ENCODE data around the gene XKR3. TPM values are rescaled to one million over a fixed set of nuclear protein-coding genes. Genes with fewer than 3 reads are reported as not detected.
"Not testable (repeated sequence)": the region's sequence is repeated elsewhere in the genome, so short reads cannot be mapped to it uniquely, and the experiment has no call there.

XKR3 gene
- polyA plus RNA-seq = not detected

GRCh38 chr22:16824716-16825687 is at the start of gene XKR3:
Gene XKR3, minus strand, starts transcription at chr22:16825411. Its CDS starts 17,338 bp downstream, at chr22:16808073.
- 41 to 42% methylated on average over 9 of the region's 9 CpGs for WGBS, 2 donors
- H3K4me3 ChIP-seq (ENCODE audit: low read depth in 1 of 2, low read length in 2 of 2) = no peak within 1 kb of the TSS
- H3K27ac ChIP-seq (ENCODE audit: low read depth in 2 of 2, low read length in 1 of 2) = no peak within 1 kb of the TSS
- H3K36me3 ChIP-seq (ENCODE audit: control insufficient read depth in 2 of 2, insufficient read depth in 2 of 2, low read length in 1 of 2) = no peaks in the 10 kb centered on the region
- no peaks in the 10 kb centered on the region for H3K4me1 ChIP-seq (ENCODE audit: control insufficient read depth in 2 of 2, insufficient read depth in 2 of 2, low read length in 1 of 2)
- no peaks in the 10 kb centered on the region for H3K27me3 ChIP-seq (ENCODE audit: control insufficient read depth in 1 of 2, insufficient read depth in 2 of 2, low read length in 2 of 2)
- H3K9me3 ChIP-seq (ENCODE audit: control insufficient read depth in 2 of 2, insufficient read depth in 1 of 2, low read depth in 1 of 2, low read length in 1 of 2) = no peaks in the 10 kb centered on the region

DNA sequence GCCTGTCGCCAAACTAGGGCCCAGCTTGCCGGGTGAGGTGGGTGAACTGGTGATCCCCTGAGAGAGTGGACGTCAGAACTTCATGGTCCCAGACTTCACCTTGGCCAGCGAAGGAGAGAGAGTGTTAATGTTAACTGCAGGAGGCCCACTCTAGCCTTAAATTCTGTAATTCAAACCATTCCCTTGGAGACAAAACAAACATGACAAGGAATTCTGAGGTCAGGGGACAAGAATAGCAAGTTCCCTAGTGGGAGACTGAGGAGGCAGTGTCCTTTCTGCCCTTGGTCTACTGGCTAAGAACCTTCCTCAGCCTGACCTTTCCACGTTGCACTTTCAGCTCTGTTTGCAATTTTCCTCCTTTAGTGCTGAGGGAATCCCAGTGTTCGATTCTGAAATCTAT is 44.4 kb upstream of the XKR3 start:
- not testable (repeated sequence) for H3K4me1 ChIP-seq (ENCODE audit: control insufficient read depth in 2 of 2, insufficient read depth in 2 of 2, low read length in 1 of 2); H3K4me3 ChIP-seq (ENCODE audit: low read depth in 1 of 2, low read length in 2 of 2); H3K27me3 ChIP-seq (ENCODE audit: control insufficient read depth in 1 of 2, insufficient read depth in 2 of 2, low read length in 2 of 2); H3K27ac ChIP-seq (ENCODE audit: low read depth in 2 of 2, low read length in 1 of 2); H3K36me3 ChIP-seq (ENCODE audit: control insufficient read depth in 2 of 2, insufficient read depth in 2 of 2, low read length in 1 of 2); H3K9me3 ChIP-seq (ENCODE audit: control insufficient read depth in 2 of 2, insufficient read depth in 1 of 2, low read depth in 1 of 2, low read length in 1 of 2)
- 70 to 78% methylated on average over 6 of the region's 6 CpGs for WGBS, 2 donors

DNA sequence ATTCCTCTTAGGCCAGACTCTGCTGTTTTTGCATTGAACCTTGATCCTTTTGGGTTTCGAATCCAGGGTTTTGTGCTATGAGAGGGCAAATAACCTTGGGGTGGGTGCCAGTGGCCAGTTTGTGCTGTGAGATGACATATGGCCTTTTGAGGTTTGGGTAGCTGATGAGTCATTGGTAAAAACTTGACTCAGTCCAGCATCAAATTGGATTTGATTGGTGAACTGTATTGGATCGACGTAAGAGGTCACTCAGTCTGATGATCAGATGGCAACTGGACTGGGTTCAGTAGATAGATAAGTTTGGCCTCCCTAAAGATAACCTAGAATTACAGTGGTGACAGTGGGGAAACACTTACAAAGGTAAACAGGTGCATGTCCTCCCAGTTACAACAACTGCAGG is 41.0 kb upstream of the XKR3 start:
- Histone ChIP-seq H3K4me1 (ENCODE audit: control insufficient read depth in 2 of 2, insufficient read depth in 2 of 2, low read length in 1 of 2) (no peaks in the 10 kb centered on the region), H3K4me3 (ENCODE audit: low read depth in 1 of 2, low read length in 2 of 2) (no peak overlapping the region), H3K27me3 (ENCODE audit: control insufficient read depth in 1 of 2, insufficient read depth in 2 of 2, low read length in 2 of 2) (no peaks in the 10 kb centered on the region), H3K27ac (ENCODE audit: low read depth in 2 of 2, low read length in 1 of 2) (no peak overlapping the region), H3K9me3 (ENCODE audit: control insufficient read depth in 2 of 2, insufficient read depth in 1 of 2, low read depth in 1 of 2, low read length in 1 of 2) (peaks cover 0 to 3% of the 10 kb centered on the region in 2 donors), H3K36me3 (ENCODE audit: control insufficient read depth in 2 of 2, insufficient read depth in 2 of 2, low read length in 1 of 2) (no peaks in the 10 kb centered on the region)
- 77 to 83% methylated on average over 3 of the region's 3 CpGs for WGBS, 2 donors

GRCh38 chr22:16856851-16857250 is 31.6 kb upstream of the XKR3 start:
- H3K27ac ChIP-seq (ENCODE audit: low read depth in 2 of 2, low read length in 1 of 2); H3K9me3 ChIP-seq (ENCODE audit: control insufficient read depth in 2 of 2, insufficient read depth in 1 of 2, low read depth in 1 of 2, low read length in 1 of 2); H3K4me3 ChIP-seq (ENCODE audit: low read depth in 1 of 2, low read length in 2 of 2); H3K27me3 ChIP-seq (ENCODE audit: control insufficient read depth in 1 of 2, insufficient read depth in 2 of 2, low read length in 2 of 2); H3K4me1 ChIP-seq (ENCODE audit: control insufficient read depth in 2 of 2, insufficient read depth in 2 of 2, low read length in 1 of 2); H3K36me3 ChIP-seq (ENCODE audit: control insufficient read depth in 2 of 2, insufficient read depth in 2 of 2, low read length in 1 of 2): not testable (repeated sequence)
- WGBS, 2 donors = 72 to 75% methylated on average over 9 of the region's 9 CpGs

GRCh38 chr22:16854631-16855030 is 29.4 kb upstream of the XKR3 start:
- H3K9me3 ChIP-seq (ENCODE audit: control insufficient read depth in 2 of 2, insufficient read depth in 1 of 2, low read depth in 1 of 2, low read length in 1 of 2) = no peaks in the 10 kb centered on the region
- no peak overlapping the region for H3K4me3 ChIP-seq (ENCODE audit: low read depth in 1 of 2, low read length in 2 of 2)
- H3K36me3 ChIP-seq (ENCODE audit: control insufficient read depth in 2 of 2, insufficient read depth in 2 of 2, low read length in 1 of 2) = no peaks in the 10 kb centered on the region
- no peaks in the 10 kb centered on the region for H3K4me1 ChIP-seq (ENCODE audit: control insufficient read depth in 2 of 2, insufficient read depth in 2 of 2, low read length in 1 of 2)
- H3K27me3 ChIP-seq (ENCODE audit: control insufficient read depth in 1 of 2, insufficient read depth in 2 of 2, low read length in 2 of 2) = no peaks in the 10 kb centered on the region
- no peak overlapping the region for H3K27ac ChIP-seq (ENCODE audit: low read depth in 2 of 2, low read length in 1 of 2)

DNA sequence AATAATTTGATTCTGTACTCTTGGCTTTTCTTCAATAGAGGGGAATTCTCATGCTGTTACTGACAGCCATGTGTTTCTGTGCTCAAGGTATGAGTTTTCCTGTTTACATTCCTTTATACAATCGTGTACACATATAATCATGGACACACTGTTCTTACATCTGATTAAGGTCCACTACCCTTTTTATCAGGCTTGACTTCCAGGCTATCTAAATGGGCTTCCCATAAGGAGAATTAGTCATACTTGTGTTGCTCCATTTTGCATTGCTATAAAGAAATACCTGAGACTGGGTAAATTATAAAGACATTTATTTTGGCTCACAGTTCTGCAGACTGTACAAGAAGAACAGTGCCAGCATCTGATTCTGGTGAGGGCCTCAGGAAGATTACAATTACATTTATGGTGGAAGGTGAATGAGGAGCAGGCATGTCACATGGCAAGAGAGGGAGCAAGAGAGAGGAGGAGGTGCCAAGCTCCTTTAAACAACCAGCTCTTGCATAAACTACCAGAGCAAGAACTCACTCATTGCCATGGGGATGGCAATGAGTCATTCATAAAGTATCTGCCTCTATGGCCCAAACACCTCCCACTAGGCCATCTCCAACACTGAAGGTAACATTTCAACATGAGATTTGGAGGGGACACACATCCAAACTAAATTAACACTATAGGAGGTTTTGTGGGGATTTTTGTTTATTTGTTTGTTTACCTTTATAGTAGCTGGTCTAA is 26.2 kb upstream of the XKR3 start:
- WGBS, 2 donors = 52 to 57% methylated on average over 1 of the region's 1 CpG
- not testable (repeated sequence) for H3K27me3 ChIP-seq (ENCODE audit: control insufficient read depth in 1 of 2, insufficient read depth in 2 of 2, low read length in 2 of 2); H3K9me3 ChIP-seq (ENCODE audit: control insufficient read depth in 2 of 2, insufficient read depth in 1 of 2, low read depth in 1 of 2, low read length in 1 of 2)

GRCh38 chr22:16847271-16847670 is 22.1 kb upstream of the XKR3 start:
- WGBS, 2 donors = 78% methylated on average over 1 of the region's 1 CpG
- no peak overlapping the region for H3K27ac ChIP-seq (ENCODE audit: low read depth in 2 of 2, low read length in 1 of 2)
- H3K9me3 ChIP-seq (ENCODE audit: control insufficient read depth in 2 of 2, insufficient read depth in 1 of 2, low read depth in 1 of 2, low read length in 1 of 2) = peaks cover 0 to 6% of the 10 kb centered on the region in 2 donors
- H3K27me3 ChIP-seq (ENCODE audit: control insufficient read depth in 1 of 2, insufficient read depth in 2 of 2, low read length in 2 of 2) = no peaks in the 10 kb centered on the region
- no peak overlapping the region for H3K4me3 ChIP-seq (ENCODE audit: low read depth in 1 of 2, low read length in 2 of 2)
- H3K4me1 ChIP-seq (ENCODE audit: control insufficient read depth in 2 of 2, insufficient read depth in 2 of 2, low read length in 1 of 2) = no peaks in the 10 kb centered on the region
- H3K36me3 ChIP-seq (ENCODE audit: control insufficient read depth in 2 of 2, insufficient read depth in 2 of 2, low read length in 1 of 2) = no peaks in the 10 kb centered on the region

More for the DNA sequence above, 26.2 kb upstream of the XKR3 start:
- H3K36me3 ChIP-seq (ENCODE audit: control insufficient read depth in 2 of 2, insufficient read depth in 2 of 2, low read length in 1 of 2); H3K27ac ChIP-seq (ENCODE audit: low read depth in 2 of 2, low read length in 1 of 2); H3K4me1 ChIP-seq (ENCODE audit: control insufficient read depth in 2 of 2, insufficient read depth in 2 of 2, low read length in 1 of 2); H3K4me3 ChIP-seq (ENCODE audit: low read depth in 1 of 2, low read length in 2 of 2): not testable (repeated sequence)

DNA sequence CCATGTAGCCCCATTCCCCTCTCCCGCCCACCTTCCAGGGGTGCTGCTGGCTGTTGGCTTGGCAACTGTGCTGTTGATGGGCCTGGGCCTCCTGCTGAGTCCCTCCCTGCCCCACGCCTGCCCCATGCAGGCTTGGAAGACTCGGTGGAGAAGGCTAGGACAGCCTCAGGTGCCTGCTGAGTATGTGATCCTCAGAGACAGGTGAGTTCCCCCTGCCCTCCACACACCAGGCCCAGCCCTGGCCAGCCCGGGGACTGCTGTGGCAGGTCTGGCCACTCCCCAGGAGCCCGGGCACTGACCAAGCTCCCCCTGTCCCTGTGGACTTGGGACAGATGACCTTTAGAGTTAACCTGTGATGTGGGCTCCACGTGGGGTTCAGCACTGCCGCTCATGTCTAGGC is 20.7 kb upstream of the XKR3 start:
- peaks cover 0 to 6% of the 10 kb centered on the region in 2 donors for H3K9me3 ChIP-seq (ENCODE audit: control insufficient read depth in 2 of 2, insufficient read depth in 1 of 2, low read depth in 1 of 2, low read length in 1 of 2)
- 72 to 76% methylated on average over 7 of the region's 7 CpGs for WGBS, 2 donors

DNA sequence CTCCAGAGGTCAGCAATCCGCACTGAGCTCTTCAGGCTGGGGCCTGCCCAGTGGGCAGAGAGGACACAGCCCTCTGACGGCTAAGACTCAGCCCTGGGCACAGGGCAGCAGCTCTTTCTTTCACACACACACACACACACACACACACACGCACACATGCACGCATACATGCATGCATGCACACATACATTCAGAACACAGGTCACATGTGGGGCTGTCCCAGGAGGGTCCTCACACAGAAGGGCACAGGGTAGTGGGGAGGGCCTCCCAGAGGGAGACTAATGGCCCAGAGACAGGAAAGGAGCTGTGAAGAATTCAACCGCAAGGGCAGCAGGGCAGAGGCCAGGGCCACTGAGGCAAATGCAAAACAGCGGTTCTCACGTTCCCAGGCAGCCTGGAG is 20.3 kb upstream of the XKR3 start:
- Histone ChIP-seq H3K27me3 (ENCODE audit: control insufficient read depth in 1 of 2, insufficient read depth in 2 of 2, low read length in 2 of 2) (no peaks in the 10 kb centered on the region), H3K4me3 (ENCODE audit: low read depth in 1 of 2, low read length in 2 of 2) (no peak overlapping the region), H3K4me1 (ENCODE audit: control insufficient read depth in 2 of 2, insufficient read depth in 2 of 2, low read length in 1 of 2) (no peaks in the 10 kb centered on the region), H3K9me3 (ENCODE audit: control insufficient read depth in 2 of 2, insufficient read depth in 1 of 2, low read depth in 1 of 2, low read length in 1 of 2) (peaks cover 0 to 6% of the 10 kb centered on the region in 2 donors), H3K36me3 (ENCODE audit: control insufficient read depth in 2 of 2, insufficient read depth in 2 of 2, low read length in 1 of 2) (no peaks in the 10 kb centered on the region), H3K27ac (ENCODE audit: low read depth in 2 of 2, low read length in 1 of 2) (no peak overlapping the region)
- WGBS, 2 donors = 78 to 82% methylated on average over 7 of the region's 7 CpGs

More for the DNA sequence above, 20.7 kb upstream of the XKR3 start:
- H3K27ac ChIP-seq (ENCODE audit: low read depth in 2 of 2, low read length in 1 of 2) = no peak overlapping the region
- no peaks in the 10 kb centered on the region for H3K36me3 ChIP-seq (ENCODE audit: control insufficient read depth in 2 of 2, insufficient read depth in 2 of 2, low read length in 1 of 2)
- no peaks in the 10 kb centered on the region for H3K4me1 ChIP-seq (ENCODE audit: control insufficient read depth in 2 of 2, insufficient read depth in 2 of 2, low read length in 1 of 2)
- no peaks in the 10 kb centered on the region for H3K27me3 ChIP-seq (ENCODE audit: control insufficient read depth in 1 of 2, insufficient read depth in 2 of 2, low read length in 2 of 2)
- no peak overlapping the region for H3K4me3 ChIP-seq (ENCODE audit: low read depth in 1 of 2, low read length in 2 of 2)
